ENCODE results near the gene VEZT. TPM values are rescaled to one million over a fixed set of nuclear protein-coding genes. Genes with fewer than 3 reads are reported as not detected.

Gene VEZT
- total and polyA plus RNA-seq, 8 donors = 14.9 to 44.5 (median 30.0) TPM

DNA sequence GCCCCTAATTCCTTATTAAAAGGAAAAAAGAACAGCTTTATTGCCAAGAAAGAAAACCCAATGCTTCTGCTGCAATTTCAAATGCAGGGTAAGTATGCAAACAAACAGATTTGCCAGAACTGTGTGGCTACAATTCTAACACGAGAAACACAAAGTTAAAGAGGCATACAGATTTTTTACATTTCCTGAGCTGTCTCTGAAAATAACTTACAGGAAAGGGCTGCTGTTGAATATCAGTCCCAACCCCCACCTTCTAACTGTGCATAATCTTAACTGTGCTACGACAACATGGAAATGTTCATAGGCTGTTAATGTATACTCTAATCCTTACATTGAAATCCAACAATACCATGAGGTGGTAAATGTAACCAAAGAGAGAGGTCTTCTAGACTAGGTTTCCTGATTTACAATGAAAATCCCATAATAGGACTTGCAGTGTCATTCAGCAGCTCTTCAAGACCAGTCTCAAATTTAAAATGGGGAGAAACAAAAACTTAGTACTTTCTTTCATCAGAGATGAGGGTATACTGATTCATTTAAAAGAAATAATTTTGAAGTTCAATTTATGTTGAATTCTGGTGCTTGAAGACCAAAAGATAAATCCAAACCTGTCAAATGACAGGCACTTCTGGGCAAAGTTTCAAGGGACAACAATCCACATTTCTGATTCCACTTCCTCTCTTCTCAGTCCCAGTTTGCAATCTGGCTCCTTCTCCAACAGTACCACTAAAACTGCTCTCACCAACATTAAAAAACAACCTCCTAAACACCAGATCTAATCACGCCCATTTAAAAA, 14.7 kb upstream of the VEZT start:
- intact Hi-C loops (cut with DNase I) = no loop called here
- H3K27ac ChIP-seq = peak overlapping the region in 2 of 4 donors; percentile 32 to 44
- no peaks in the 10 kb centered on the region for H3K27me3 ChIP-seq
- WGBS, 2 donors = 69 to 75% methylated on average over 3 of the region's 3 CpGs
- ATAC-seq (no peak), FAIRE-seq (no peak), DNase-seq (no peak)
- H3K4me1 ChIP-seq = peaks cover 7 to 61% (median 20%) of the 10 kb centered on the region in 3 donors
- no peak overlapping the region for H3K4me3 ChIP-seq
- H3K36me3 ChIP-seq = no peaks in the 10 kb centered on the region
- no peak for TF ChIP-seq CTCF (IDR thresholded peaks at IDR 0.05)
- H3K9me3 ChIP-seq = no peaks in the 10 kb centered on the region

DNA sequence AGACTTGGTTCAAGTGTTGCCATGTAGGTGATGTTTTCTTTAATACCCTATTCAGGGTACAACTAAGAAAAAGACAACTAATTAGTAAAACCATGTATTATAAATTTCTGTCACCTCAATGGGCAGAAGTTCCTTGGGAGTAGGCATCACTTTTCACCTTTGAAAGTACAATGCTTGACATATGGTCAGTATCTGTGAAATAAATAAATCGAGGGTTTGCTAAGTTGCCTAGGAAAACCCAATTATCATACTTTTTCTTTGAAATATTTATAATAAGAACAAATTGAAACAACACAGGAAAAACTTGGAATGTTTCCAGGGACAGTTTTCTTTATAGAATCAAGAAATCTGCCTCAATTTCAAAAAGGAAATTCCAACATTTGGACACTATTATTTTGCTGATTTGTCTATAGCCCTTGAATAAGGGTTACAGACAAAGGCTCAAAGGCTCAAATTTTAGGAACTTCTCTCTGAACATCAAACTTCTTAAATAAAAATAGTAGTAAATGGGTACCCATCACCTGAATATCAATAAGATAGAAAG, 14.0 kb upstream of the VEZT start:
- no peak for FAIRE-seq
- ATAC-seq = no peak

GRCh38 chr12:95204141-95204866, 13.3 kb upstream of the VEZT start:
- TF ChIP-seq CTCF (IDR thresholded peaks at IDR 0.05) = no peak
- intact Hi-C loops (cut with DNase I) = no loop called here
- Histone ChIP-seq H3K27me3 (no peaks in the 10 kb centered on the region), H3K36me3 (no peaks in the 10 kb centered on the region), H3K27ac (peak overlapping the region in 2 of 4 donors; percentile 32 to 44), H3K9me3 (no peaks in the 10 kb centered on the region), H3K4me3 (no peak overlapping the region), H3K4me1 (peaks cover 7 to 61% (median 20%) of the 10 kb centered on the region in 3 donors)
- 88 to 90% methylated on average over 11 of the region's 11 CpGs for WGBS, 2 donors
- peak in 3 of 4 donors; percentile 40 to 73 (median 68) for ATAC-seq
- FAIRE-seq = no peak
- peak in 1 of 6 donors; percentile 52 for DNase-seq

More for the DNA sequence above, 14.0 kb upstream of the VEZT start:
- H3K9me3 ChIP-seq = no peaks in the 10 kb centered on the region
- peak overlapping the region in 2 of 4 donors; percentile 32 to 44 for H3K27ac ChIP-seq
- no peak for TF ChIP-seq CTCF (IDR thresholded peaks at IDR 0.05)
- no peaks in the 10 kb centered on the region for H3K36me3 ChIP-seq
- H3K27me3 ChIP-seq = no peaks in the 10 kb centered on the region
- DNase-seq = no peak
- H3K4me3 ChIP-seq = no peak overlapping the region
- intact Hi-C loops (cut with DNase I) = no loop called here
- WGBS, 2 donors = 44 to 51% methylated on average over 1 of the region's 1 CpG
- H3K4me1 ChIP-seq = peaks cover 7 to 61% (median 20%) of the 10 kb centered on the region in 3 donors

GRCh38 chr12:95205016-95205624, 12.5 kb upstream of the VEZT start:
- intact Hi-C loops (cut with DNase I) = loop anchor here in 1 of 3 donors (5.0 kb wide), 1 partner anchor 83 kb away; no protein-coding TSS in a partner anchor
- Histone ChIP-seq H3K4me1 (peaks cover 3 to 53% (median 18%) of the 10 kb centered on the region in 3 donors), H3K27ac (peak overlapping the region in 2 of 4 donors; percentile 26 to 32), H3K4me3 (no peak overlapping the region), H3K27me3 (no peaks in the 10 kb centered on the region), H3K36me3 (no peaks in the 10 kb centered on the region), H3K9me3 (no peaks in the 10 kb centered on the region)
- FAIRE-seq (no peak), DNase-seq (no peak), ATAC-seq (no peak)
- 100% methylated on average over 2 of the region's 2 CpGs for WGBS, 2 donors
- TF ChIP-seq CTCF (IDR thresholded peaks at IDR 0.05) = no peak
